ENCODE data around the gene PHF5A.

PHF5A gene, protein sequence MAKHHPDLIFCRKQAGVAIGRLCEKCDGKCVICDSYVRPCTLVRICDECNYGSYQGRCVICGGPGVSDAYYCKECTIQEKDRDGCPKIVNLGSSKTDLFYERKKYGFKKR

DNA sequence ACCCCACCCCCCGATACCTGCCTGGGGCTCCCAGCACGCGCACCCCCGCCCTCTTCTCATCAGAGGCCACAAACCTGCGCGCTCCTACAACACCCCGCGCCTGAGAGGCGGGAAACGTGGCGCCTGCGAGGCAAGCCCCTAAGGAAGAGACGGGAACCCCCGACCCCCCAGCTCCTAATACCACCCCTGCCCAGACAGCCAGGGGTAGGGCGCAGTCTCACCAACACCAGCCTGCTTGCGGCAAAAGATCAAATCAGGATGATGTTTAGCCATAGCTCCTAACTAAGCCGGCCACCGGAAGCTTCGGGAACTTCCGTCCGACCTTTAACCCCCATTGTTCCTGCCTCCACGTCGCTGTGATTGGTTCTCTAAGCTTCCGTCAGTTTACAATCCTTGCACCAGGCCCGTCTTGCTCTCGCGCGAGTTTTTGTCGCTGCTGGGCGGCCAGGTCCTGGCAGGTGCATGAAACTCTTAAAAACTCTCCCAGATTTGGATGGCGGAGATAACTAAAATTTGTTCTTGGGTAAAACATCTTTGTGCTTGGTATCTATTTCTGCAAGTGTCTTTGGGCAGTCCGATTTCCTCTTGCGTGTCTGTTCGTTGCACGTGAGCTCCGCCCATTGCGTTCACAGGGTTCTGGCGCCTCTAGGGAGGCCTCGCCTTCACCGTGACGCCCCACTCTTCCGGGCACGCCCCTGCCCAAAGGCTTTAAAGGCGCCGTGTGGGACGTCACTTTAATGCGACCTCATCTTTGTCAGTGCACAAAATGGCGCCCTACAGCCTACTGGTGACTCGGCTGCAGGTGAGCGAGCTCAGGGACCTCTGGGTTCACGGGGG, at the start of gene PHF5A, which contains the start of gene ACO2:
Gene PHF5A (minus strand): TSS at position 312 of the 837 bp plus-strand sequence. CDS start 39 bp downstream, at position 273.
Gene ACO2 (plus strand): TSS at position 737 of the 837 bp plus-strand sequence. CDS start 30 bp downstream, at position 767.
- peak; percentile 93 for DNase-seq

DNA sequence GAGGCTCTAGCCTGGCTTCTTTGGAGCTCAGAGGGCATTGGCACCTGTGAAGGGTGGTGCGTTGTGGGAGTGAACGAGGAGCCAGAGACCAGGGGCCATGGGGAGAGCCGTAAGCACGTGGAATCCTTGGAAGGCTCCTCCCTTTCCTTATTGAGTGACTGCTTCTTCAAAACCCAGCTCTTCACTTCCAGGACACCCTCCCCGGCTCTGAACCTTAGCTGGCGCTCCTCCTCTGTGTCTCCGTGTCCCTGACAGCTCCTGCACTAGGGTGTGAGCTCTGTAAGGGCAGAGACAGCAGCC, 49.5 kb upstream of the PHF5A start:
- DNase-seq: no peak

DNA sequence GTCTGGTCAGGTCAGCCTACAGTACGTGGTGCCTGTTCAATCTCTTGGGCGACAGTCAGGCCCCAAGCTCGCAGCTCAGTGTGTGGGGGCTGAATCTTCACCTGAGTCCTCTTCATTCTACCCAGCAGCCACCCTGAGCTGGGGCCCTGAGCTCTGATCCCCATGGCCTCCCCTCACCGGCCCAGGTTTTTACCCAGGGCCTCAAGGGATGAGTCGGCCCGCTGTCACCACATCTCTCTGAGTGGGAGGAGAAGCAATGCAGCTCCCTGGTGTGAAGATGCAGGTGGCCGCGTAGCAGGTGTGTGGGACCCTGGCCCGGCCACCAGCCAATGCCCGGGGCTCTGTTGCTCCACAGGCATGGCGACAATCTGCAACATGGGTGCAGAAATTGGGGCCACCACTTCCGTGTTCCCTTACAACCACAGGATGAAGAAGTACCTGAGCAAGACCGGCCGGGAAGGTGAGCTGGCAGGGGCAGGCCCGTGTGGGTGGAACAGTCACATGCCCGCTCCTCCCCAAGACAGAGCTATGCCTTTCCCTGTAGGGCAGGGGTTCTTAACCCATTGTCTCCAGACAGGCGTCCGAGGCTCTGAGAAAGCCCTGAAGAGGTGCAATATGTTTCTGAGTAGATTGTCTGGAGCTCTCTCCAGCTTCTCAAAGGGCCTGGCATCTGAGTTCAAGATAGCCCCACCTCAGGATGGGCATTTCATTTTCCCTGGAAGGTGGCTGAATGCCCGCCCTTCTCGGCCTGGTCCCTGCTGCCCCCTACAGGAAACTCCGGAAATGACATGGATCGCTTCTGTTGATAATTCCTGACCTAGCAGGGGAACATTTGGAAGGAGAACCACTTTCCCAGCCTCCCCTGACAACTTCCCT, 48.9 kb upstream of the PHF5A start:
- peak; percentile 23 for DNase-seq

DNA sequence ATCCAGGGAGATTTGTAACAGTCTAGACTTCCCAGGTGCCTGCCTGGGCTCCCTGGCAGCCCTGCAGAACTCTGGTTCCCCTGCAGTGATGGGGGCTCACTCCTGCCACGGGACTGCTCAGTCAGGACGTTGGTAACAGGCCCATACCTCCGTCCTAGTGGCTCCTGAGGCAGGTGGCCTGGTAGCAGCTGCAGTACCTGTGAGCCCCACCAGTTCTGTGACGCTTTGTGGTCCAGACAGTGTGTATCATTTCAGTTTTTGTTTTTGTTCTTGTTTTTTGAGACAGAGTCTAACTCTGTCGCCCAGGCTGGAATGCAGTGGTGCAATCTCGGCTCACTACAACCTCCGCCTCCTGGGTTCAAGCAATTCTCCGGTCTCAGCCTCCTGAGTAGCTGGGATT, 48.0 kb upstream of the PHF5A start:
- DNase-seq: no peak

DNA sequence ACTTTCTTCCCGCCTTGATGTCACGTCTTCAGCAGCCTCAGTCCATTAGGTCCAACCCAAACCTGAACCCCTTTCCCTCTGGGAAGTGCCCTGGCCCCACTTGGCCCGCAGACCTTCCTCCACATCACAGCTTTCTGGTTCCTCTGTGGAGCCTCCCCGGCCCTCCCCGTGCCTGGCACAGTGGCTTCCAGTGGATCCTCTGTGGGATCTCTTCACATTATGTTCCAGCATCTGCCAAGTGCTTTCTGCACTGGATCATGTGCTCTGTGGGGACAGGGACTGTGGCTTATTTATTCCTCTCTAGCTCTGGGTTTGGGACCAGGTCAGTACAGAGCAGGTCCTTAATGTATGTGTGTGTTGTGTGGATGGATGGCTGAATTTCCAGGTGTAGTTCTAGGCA, 44.9 kb upstream of the PHF5A start:
- DNase-seq: no peak

DNA sequence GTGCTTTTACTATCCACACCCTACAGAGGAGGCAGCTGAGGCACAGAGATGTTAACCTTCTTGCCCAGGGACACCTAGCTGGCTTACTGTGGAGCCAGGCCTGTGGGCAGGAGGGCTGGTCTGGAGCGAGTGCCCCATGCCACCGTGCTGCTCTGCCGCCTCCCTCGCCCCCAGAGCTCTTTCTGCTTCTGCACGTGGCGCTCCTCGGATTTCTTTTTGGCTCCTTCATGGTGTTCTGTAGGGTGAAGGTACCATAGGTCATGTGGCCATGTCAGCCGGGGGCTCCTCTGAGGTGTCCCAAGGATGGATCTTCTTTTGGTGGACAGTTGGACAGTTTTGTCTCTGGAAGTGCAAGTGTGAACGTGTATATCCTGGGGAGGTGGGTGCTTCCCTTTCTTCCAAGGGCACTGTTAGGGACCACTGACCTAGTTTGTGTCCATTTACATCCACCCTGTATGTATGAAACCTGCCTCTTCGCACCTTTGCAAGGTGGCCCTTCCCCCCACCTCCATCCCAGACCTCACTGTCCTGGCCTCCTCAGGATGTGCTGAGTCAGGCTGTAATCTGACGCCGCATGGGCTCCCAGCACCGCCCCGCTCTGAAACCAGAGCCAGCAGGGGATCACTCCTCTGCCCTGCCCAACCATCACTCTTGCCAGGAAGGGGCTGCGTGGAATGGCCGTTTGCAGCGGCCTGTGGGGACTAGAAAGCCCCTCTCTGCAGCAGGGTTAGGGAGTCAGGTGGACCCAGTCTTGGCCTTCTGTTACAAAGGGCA, 44.1 kb upstream of the PHF5A start:
- DNase-seq: no peak

DNA sequence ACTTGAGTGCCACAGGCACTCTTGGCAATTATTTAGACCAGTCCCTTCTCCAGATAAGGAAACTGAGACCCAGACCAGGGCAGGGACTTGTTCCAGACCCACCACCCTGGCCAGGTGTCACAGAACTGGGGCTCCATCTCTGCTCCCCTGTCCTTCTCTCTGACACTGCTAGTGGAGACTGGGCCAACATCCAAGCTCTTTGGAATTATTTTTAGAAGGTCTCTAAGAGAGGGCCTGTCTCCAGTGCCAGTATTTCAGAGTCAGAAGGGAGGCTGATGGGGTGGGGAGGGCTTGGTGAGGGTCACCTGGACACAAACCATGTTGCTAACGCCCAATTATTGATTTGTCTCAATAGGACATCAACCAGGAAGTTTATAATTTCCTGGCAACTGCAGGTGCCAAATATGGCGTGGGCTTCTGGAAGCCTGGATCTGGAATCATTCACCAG, 43.1 kb upstream of the PHF5A start:
- DNase-seq: peak; percentile 49

DNA sequence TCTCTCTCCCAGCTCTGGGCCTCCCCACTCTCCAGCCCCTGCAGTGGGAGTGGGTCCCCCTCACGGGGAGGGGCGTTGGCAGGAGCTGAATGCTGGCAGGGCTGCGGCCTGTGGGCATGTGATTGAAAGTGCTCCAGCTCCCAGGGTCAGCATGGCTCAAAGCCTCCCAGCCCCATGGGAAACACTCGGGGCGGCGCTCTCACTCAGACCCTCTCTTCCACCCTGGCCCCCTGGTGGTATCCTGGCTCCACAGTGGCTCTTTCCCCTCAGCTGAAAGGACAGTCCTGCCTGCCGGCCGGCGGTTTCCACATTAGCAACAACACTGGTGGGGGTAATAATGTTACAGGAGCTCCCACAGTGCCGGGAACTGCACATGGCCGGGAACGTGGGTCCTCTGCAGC, 40.3 kb upstream of the PHF5A start:
- DNase-seq: no peak

DNA sequence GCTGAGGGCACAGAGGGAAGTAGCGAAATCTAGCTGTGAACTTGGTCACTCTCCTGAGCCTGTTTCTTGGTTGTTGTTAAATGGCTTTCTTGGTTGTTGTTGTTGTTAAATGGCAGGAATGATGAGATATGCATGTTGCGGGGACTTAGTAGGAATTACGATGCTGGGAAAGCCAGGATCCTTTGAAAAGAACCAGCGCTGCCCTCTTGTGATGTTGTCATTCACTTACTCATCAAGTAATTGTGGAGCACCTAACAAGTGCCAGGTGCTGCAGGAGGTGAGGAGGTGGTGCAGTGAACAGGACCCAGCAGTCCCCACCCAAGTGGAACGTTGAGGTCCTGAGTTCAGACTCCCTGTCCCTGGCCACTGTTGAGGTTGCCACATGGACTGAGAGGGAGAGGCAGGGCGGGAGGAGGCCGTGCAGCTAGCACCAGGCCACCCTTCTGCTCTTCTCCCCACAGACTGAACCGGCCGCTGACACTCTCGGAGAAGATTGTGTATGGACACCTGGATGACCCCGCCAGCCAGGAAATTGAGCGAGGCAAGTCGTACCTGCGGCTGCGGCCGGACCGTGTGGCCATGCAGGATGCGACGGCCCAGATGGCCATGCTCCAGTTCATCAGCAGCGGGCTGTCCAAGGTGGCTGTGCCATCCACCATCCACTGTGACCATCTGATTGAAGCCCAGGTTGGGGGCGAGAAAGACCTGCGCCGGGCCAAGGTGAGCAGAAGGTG, 39.0 kb upstream of the PHF5A start:
- no peak for DNase-seq

DNA sequence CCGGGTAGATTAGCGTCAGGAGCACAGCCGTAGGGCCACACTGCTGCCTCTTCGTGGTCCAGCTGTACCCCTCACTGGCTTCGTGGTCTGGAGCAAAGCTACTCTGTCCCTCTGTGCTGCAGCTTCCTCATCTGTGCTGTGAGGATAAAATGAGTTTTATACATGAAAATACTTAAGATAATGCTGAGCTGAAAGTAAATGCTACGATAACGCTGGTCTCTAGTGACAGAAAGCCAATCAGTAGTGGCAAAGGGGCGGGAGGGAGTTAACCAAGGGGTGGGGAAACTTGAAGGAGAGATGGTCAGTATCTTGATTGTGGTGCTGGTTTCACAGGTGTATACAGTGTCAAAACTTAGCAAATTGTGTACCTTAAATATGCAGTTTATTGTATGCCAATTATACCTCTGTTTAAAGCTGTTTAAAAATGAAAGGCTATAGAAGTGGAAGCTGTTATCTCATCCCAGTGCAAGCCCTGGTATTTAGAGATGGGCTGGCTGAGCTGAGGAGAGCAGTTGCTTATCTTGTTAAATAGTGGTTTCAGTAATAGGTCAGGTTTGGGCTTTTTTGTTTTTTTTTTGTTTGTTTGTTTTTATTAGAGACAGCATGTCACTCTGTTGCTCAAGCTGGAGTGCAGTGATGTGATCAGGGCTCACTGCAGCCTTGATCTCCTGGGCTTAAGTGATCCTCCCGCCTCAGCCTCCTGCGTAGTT, 37.2 kb upstream of the PHF5A start:
- no peak for DNase-seq

DNA sequence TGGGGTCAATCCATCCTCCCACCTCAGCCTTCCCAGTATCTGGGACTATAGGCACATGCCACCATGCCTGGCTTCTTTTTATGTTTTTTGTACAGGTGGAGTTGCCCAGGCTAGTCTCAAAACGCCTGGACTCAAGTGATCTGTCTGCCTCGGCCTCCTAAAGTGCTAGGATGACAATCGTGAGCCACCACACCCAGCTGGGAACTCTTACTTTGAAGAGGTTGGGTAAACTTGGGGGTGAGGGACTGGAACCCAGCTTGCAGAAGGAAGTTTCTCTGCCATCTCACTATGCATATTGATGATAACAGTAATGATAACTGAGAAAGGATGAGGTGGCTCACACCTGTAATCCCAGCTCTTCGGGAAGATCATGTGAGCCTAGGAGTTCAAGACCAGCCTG, 36.3 kb upstream of the PHF5A start:
- DNase-seq: no peak

DNA sequence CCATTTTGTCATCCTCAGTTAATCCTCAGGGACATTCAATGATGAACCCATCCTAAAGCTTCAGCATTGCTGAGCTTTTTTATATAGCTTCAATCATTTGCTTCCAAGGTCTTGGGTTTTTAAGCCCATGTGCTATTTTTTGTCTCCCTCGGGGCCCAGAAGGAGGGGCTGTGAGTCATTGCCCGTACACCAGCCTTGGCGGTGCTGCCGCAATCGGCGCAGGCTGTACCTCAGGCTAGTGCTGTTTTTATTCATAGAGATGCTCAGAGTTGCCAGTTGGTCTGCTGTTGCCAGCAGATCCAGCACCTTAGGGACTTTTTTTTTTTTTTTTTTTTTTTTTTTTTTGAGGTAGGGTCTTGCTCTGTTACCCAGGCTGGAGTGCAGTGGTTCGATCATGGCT, 35.9 kb upstream of the PHF5A start:
- no peak for DNase-seq

DNA sequence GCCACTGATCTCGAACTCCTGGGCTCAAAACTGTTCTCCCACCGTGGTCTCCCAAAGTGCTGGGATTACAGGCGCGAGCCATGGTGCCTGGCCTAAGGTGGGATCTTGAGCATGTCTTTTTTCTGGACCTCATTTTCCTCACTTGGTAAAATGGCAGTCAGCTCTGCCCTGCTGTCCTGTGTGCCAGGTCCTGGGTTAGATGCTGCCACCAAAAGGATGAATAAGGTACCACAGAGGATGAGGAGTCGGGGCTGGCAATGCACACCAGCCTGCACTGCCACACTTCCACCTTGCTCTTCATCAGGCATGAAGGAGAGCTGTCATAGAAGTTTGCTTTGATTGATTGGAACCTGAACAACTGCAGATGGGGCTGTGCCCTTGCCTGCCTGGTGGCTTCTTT, 32.7 kb upstream of the PHF5A start:
- DNase-seq: no peak

DNA sequence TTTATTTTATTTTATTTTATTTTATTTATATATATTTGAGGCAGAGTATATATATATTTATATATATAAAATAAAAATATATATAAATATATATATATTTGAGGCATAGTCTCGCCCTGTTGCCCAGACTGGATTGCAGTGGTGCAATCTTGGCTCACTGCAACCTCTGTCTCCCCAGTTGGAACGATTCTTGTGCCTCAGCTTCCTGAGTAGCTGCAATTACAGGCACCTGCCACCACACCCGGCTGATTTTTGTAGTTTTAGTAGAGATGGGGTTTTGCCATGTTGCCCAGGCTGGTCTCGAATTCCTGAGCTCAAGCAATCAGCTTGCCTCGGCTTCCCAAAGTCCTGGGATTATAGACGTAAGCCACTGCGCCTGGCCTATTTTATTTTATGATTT, 31.8 kb upstream of the PHF5A start:
- DNase-seq: no peak

DNA sequence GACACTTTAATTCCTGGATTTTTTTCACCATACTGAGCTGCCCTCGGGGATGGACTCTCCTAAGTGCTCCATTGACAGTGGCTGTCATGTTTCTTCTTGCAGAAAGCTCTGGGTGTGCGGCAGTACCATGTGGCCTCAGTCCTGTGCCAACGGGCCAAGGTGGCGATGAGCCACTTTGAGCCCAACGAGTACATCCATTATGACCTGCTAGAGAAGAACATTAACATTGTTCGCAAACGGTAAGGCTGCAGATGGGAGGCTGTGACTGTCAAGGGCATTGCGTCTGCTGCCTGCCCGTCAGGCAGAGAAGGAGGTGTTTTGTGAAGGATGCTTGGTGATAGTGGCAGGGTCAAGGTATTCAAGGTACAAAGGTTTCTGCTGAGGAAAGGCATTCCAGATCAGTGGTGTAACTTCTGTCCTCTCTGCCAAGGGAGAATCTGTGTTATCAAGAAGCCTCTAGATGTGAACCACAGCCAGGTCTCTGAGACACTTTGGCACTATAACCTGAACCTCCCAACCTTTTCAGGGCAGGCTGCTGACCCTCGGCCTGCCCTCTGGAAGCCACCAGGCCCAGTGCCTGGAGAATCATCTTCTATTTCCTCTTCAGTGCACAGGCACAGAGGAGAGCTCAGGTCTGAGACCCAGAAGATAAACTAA, 31.3 kb upstream of the PHF5A start:
- no peak for DNase-seq

DNA sequence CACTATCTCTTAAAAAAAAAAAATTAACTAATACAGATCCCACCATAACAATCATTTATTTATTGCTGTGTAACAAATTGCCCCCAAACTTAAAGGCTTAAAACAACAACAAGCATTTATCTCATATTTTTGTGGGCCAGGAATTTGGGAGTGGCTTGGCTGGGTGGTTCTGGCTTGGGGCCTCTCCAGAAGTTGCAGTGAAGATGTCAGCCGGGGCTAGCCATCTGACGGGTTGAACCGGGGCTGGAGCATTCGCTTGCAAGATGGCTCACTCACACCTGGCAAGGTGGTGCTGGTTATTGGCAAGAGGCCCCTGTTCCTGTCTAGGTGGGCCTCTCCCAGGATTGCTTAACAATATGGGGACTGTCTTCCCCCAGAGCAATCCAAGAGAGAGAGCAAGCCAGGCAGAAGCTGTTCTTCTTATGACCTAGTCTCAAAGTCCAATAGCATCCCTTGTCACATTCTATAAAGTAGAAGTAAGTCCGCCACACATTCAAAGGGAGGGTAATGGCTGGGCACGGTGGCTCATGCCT, 29.9 kb upstream of the PHF5A start:
- DNase-seq: no peak

DNA sequence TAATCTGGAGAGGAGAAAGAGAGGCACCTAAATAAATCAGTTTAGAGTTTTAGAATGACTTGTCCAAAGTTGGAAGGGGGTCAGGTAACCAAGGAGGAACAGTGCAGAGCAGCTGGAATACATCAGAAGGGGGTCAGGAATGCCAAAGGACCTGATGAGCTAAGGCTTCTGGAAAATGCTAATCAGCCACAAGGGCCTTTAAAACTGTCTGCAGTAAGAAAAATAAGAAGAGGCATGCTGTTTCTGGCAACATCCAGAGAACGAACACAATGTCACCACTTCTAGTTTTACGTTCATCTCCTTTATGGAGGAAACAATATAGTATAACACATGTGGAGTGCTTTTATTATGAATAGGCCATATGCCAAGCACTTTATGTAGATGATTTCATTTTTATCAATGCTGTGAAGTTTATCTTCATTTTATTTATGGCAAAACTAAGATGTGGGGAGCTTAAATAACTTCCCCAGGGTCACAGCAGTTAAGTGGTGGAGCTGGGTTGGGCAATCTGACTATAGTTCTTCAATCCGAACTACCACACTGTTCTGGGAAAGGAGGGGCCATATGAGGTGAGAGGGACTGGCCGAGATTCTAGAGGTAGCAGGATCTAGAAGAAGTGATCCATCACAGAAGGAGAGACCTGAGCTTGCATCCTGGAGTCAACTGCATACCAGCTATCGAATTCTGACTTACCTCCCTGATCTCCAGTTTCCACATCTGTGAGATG, 23.0 kb upstream of the PHF5A start:
- no peak for DNase-seq

DNA sequence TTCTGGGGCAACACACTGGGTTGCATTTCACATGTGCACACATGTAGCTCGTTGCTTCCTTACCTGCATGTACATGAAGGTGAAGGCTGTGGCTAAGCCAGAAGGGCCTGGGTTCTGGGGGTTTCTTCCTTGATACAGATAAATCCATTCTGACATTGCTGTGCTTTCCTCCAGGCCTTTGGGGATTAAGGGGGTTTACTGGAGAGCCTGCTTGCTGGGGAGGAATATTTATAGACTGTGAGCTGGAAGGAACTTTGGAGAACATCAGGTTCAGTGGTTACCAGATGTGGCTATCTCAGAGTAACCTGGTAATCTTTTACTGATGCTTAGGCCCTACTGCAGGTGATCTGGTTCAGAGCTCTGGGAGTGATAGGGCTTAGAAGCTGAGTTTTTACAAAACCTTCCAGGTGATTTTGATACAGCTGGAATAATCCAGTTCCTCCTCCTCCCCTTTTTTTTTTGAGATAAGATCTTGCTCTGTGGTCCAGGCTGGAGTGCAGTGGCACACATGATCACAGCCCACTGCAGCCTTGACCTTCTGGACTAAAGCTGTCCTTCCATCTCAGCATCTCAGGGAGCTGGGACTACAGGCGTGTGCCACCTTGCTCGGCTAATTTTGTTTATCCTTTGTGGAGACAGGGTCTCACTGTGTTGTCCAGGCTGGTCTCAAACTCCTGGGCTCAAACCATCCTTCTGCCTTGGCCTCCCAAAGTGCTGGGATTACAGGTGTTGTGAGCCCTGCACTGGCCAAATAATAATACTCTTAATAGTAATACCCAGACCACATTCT, 20.3 kb upstream of the PHF5A start:
- no peak for DNase-seq

DNA sequence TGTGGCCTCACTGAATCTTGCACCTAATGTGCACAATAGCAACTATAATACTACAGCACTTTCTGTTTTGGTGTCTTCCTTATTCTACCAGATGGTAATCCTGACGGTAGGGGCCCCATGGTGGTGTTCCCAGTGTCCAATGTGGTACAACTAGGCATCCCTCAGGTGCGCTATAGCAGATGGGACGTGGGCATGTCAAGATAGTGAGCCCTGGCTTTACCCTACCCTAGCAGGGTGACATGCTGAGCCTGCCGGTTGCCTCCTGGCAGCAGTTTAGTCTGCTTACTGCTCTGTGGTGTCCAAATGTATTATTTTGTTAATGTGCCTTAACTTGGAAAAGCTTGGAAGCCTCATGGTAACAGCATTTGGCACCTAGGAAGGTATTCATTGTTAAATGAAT, 19.6 kb upstream of the PHF5A start:
- no peak for DNase-seq

Data from NCI-H146 (cell line).